ENCODE results near the gene GOLPH3. TPM values are rescaled to one million over a fixed set of nuclear protein-coding genes. Genes with fewer than 3 reads are reported as not detected.

The GOLPH3 gene
- total RNA-seq, 1 donor from 2014 or later: 112 TPM

DNA sequence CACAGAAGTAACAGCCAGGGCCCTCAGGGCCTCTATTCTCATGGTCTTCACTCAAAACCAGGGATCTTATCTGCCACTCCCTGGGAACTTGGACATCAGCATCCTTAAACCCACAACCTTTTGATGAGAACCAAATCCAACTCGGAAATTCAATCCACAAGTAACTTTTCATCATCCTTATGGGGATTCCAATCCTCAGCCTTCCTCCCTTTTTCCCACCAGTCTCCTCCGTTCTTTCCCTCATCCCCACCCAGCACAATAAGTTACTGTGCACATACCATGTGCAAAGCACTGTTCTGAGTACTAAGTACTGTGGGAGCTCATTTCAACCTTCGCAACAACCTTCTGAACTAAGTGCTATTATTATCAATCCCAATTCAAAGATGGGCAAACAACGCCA is 17.0 kb downstream of the GOLPH3 start:
- H3K27ac ChIP-seq: no peak overlapping the region
- ATAC-seq (no peak), DNase-seq (no peak)
- no peaks in the 10 kb centered on the region for H3K27me3 ChIP-seq
- peaks cover under 1% of the 10 kb centered on the region for H3K36me3 ChIP-seq
- TF ChIP-seq, protein P1, sequence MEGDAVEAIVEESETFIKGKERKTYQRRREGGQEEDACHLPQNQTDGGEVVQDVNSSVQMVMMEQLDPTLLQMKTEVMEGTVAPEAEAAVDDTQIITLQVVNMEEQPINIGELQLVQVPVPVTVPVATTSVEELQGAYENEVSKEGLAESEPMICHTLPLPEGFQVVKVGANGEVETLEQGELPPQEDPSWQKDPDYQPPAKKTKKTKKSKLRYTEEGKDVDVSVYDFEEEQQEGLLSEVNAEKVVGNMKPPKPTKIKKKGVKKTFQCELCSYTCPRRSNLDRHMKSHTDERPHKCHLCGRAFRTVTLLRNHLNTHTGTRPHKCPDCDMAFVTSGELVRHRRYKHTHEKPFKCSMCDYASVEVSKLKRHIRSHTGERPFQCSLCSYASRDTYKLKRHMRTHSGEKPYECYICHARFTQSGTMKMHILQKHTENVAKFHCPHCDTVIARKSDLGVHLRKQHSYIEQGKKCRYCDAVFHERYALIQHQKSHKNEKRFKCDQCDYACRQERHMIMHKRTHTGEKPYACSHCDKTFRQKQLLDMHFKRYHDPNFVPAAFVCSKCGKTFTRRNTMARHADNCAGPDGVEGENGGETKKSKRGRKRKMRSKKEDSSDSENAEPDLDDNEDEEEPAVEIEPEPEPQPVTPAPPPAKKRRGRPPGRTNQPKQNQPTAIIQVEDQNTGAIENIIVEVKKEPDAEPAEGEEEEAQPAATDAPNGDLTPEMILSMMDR (IDR thresholded peaks at IDR 0.05): no peak
- intact Hi-C loops (cut with DNase I): no loop called here
- peaks cover 59% of the 10 kb centered on the region for H3K4me1 ChIP-seq
- H3K4me3 ChIP-seq: no peak overlapping the region
- H3K9me3 ChIP-seq: no peaks in the 10 kb centered on the region

DNA sequence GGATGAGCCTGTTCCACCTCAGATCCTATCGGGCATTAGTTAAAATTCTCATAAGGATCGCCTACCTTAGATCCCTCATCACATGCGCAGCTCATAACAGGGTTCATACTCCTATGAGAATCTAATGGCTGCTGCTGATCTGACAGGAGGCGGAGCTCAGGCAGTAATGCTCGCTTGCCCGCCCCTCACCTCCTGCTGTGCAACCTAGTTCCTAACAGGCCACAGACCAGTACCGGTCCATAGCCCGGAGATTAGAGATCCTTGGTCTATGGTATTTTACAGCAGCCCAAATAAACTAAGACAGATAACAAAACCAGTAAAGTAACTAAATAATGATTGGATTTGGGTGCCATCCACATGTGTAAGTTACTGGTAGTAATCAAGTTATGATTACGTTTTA is 17.5 kb downstream of the GOLPH3 start:
- TF ChIP-seq, protein P1 (IDR thresholded peaks at IDR 0.05): no peak
- Histone ChIP-seq H3K4me1 (peaks cover 59% of the 10 kb centered on the region), H3K27me3 (no peaks in the 10 kb centered on the region), H3K27ac (no peak overlapping the region), H3K9me3 (no peaks in the 10 kb centered on the region), H3K4me3 (no peak overlapping the region), H3K36me3 (peaks cover 4% of the 10 kb centered on the region)
- no peak for ATAC-seq
- intact Hi-C loops (cut with DNase I): no loop called here
- DNase-seq: no peak

DNA sequence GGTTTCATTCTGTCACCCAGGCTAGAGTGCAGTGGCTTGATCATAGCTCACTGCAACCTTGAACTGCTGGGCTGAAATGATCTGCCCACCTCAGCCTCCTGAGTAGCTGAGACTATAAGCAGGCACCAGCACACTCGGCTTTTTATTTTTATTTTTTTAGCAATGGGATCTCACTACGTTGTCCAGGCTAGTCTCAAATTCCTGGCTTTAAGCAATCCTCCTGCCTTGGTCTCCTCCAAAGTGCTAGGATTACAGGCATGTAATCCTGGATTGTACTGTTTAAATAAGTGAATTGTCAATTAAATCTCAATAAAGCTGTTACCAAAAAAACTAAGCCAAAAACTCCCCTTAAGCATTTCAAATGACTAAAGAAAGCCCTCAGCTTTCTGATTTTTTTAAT is 18.9 kb downstream of the GOLPH3 start:
- Histone ChIP-seq H3K27ac (no peak overlapping the region), H3K36me3 (peaks cover 4% of the 10 kb centered on the region), H3K4me1 (peaks cover 54% of the 10 kb centered on the region), H3K4me3 (no peak overlapping the region), H3K27me3 (no peaks in the 10 kb centered on the region), H3K9me3 (no peaks in the 10 kb centered on the region)
- intact Hi-C loops (cut with DNase I): no loop called here
- ATAC-seq (no peak), DNase-seq (no peak)
- TF ChIP-seq, protein P1 (IDR thresholded peaks at IDR 0.05): no peak

DNA sequence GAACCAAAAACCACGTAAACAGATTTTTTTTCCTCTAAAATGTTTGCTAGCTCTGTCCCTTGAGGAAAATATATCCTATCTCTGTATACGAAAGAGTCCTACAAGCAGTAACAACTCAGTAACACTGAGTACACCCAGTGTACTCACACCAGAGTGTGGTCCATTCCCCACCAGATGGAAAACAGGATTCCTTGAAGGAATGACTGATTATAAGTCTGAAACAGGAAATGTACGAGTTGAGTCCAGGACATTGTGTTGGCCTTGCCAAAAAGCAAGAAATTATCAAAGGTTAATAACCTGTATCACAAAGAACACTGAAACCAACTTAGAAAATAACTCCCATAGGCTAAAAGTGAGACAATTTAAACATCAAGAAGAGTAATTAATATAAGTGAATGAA is 20.4 kb downstream of the GOLPH3 start:
- ATAC-seq (no peak), DNase-seq (no peak)
- Histone ChIP-seq H3K27me3 (no peaks in the 10 kb centered on the region), H3K36me3 (peaks cover 4% of the 10 kb centered on the region), H3K27ac (no peak overlapping the region), H3K4me3 (no peak overlapping the region), H3K9me3 (no peaks in the 10 kb centered on the region), H3K4me1 (peaks cover 39% of the 10 kb centered on the region)
- intact Hi-C loops (cut with DNase I): no loop called here
- TF ChIP-seq, protein P1 (IDR thresholded peaks at IDR 0.05): no peak

DNA sequence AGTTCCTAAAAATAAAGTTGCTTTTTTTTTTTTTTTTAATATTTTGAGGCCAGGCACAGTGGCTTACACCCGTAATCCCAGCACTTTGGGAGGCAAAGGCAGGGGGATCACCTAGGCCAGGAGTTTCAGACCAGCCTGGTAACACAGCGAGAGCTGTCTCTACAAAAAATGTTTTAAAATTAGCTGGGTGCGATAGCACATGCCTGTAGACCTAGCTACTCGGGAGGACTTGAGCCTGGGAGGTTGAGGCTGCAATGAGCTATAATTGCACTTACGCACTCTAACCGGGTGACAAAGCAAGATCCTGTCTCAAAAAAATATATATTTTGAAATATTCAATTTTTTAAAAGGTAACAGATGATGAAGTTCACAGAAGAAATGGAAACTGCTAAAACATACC is 22.9 kb downstream of the GOLPH3 start:
- intact Hi-C loops (cut with DNase I): no loop called here
- no peak for ATAC-seq
- H3K9me3 ChIP-seq: no peaks in the 10 kb centered on the region
- peaks cover 4% of the 10 kb centered on the region for H3K36me3 ChIP-seq
- peaks cover 41% of the 10 kb centered on the region for H3K4me1 ChIP-seq
- TF ChIP-seq, protein P1 (IDR thresholded peaks at IDR 0.05): no peak
- no peak for DNase-seq
- no peaks in the 10 kb centered on the region for H3K27me3 ChIP-seq
- no peak overlapping the region for H3K27ac ChIP-seq
- H3K4me3 ChIP-seq: no peak overlapping the region

DNA sequence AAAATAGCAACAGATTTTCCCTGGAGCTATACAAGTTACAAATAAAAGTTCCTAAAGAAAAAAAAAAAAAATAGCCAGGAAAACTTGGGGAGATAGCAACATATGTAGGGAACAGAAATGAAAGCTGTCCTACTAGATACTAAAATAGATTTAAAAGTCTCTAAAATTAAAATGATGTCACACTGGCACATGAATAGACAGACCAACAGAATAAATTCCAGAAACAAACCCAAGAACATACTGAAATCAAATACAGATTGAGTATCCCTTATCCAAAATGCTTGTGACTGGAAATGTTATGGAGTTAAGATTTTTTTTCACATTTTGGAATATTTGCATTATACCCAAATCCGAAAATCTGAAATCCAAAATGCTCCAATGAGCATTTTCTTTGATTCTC is 23.8 kb downstream of the GOLPH3 start:
- H3K27me3 ChIP-seq: no peaks in the 10 kb centered on the region
- ATAC-seq: no peak
- no peak for DNase-seq
- H3K36me3 ChIP-seq: peaks cover 4% of the 10 kb centered on the region
- no peaks in the 10 kb centered on the region for H3K9me3 ChIP-seq
- TF ChIP-seq, protein P1 (IDR thresholded peaks at IDR 0.05): no peak
- no peak overlapping the region for H3K4me3 ChIP-seq
- H3K27ac ChIP-seq: no peak overlapping the region
- H3K4me1 ChIP-seq: peaks cover 49% of the 10 kb centered on the region
- intact Hi-C loops (cut with DNase I): no loop called here
